ENCODE data around the gene WLS. TPM values are rescaled to one million over a fixed set of nuclear protein-coding genes. Genes with fewer than 3 reads are reported as not detected.
"Not testable (repeated sequence)": the region's sequence is repeated elsewhere in the genome, so short reads cannot be mapped to it uniquely, and the experiment has no call there.

The WLS gene
- total RNA-seq, 1 donor from 2014 or later, result 123 TPM

DNA sequence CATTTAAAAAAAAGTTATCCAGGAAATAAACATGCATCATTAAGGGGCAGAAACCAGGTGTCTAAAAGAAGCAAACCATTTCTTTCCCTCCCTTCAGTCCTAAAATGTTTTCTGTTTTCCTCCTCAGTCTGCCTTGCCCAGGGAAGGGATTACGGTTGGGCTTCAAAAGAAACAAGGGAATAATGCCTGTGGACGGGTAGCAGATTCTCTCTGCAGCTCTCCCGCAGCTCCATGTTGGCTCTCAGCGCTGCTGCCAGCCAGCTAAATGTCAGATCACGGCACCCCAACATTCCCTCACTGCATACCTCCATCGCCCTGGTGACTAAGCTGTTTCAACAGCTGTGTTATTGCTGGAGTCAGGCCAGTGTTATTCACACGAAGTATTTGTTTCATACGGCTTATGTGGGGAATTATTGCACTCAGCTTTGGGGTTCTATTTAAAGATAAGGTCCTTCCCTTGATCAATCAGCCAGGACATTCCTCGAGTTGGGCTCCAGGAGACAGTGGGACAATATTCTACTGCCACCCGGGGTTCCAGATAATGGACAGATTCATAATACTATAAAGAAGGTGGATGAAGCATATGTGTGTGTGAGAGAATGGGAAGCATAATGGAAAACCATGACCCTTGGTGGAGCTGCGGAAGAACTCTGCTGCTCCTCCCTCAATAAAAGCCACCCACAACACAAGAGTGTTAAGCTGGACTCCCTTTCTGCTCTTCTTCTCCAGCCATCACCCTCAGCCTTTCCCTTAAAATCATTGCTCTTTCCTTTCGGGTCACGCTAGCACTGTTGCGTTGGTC lies 58.2 kb downstream of the WLS start:
- Mint-ChIP-seq H3K27me3 (no peaks in the 10 kb centered on the region), H3K36me3 (ENCODE audit: insufficient read depth) (peaks cover 25% of the 10 kb centered on the region), H3K4me1 (ENCODE audit: low read depth) (peaks cover 28% of the 10 kb centered on the region), H3K4me3 (ENCODE audit: low read depth) (peak overlapping the region; percentile 56), H3K9me3 (ENCODE audit: low read depth) (peaks cover 5% of the 10 kb centered on the region), H3K27ac (peak overlapping the region; percentile 80)
- TF ChIP-seq, protein P1, sequence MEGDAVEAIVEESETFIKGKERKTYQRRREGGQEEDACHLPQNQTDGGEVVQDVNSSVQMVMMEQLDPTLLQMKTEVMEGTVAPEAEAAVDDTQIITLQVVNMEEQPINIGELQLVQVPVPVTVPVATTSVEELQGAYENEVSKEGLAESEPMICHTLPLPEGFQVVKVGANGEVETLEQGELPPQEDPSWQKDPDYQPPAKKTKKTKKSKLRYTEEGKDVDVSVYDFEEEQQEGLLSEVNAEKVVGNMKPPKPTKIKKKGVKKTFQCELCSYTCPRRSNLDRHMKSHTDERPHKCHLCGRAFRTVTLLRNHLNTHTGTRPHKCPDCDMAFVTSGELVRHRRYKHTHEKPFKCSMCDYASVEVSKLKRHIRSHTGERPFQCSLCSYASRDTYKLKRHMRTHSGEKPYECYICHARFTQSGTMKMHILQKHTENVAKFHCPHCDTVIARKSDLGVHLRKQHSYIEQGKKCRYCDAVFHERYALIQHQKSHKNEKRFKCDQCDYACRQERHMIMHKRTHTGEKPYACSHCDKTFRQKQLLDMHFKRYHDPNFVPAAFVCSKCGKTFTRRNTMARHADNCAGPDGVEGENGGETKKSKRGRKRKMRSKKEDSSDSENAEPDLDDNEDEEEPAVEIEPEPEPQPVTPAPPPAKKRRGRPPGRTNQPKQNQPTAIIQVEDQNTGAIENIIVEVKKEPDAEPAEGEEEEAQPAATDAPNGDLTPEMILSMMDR (IDR thresholded peaks at IDR 0.05; ENCODE audit: unreplicated experiment), result no peak
- DNase-seq (ENCODE audit: low spot score, unreplicated experiment), result no peak

DNA sequence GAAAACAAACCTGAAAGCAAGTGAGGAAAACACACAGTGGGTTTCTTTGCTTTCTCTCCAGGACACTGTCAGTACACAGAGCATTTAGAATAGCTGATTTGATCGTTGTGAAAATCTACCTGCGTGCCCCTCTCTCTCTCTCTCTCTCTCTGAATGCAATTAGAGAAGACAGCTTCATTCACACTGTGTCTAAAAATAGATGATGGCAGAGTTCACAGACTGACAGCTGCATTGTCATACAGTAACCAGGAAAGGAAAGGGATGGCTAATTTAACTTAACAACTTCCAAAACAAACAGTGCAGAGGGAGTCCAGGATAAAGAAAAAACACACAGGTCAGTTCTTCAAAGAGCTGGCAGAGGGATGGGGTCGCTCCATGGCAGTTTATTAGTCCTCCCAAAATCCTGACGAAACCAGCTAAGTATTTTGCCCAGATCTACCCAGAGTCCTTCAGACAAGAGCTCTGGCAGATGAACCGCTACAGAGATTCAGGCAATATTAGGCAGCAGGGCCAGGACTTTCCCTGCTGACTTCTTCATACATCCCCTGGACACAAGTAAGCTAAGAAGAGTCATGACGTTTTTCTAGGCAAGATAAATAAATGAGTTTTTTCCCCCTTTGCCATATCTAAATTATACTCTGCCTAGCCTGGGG lies 58.9 kb downstream of the WLS start:
- peaks cover 28% of the 10 kb centered on the region for H3K4me1 Mint-ChIP-seq (ENCODE audit: low read depth)
- H3K36me3 Mint-ChIP-seq (ENCODE audit: insufficient read depth), result peaks cover 23% of the 10 kb centered on the region
- TF ChIP-seq, protein P1 (IDR thresholded peaks at IDR 0.05; ENCODE audit: unreplicated experiment), result no peak
- peaks cover 5% of the 10 kb centered on the region for H3K9me3 Mint-ChIP-seq (ENCODE audit: low read depth)
- no peaks in the 10 kb centered on the region for H3K27me3 Mint-ChIP-seq
- no peak for DNase-seq (ENCODE audit: low spot score, unreplicated experiment)
- no peak overlapping the region for H3K4me3 Mint-ChIP-seq (ENCODE audit: low read depth)
- H3K27ac Mint-ChIP-seq, result peak overlapping the region; percentile 80

- Mint-ChIP-seq H3K36me3 (ENCODE audit: insufficient read depth) (peaks cover 22% of the 10 kb centered on the region), H3K4me1 (ENCODE audit: low read depth) (peaks cover 28% of the 10 kb centered on the region)
- H3K4me3 Mint-ChIP-seq (ENCODE audit: low read depth); DNase-seq (ENCODE audit: low spot score, unreplicated experiment); H3K27me3 Mint-ChIP-seq; H3K27ac Mint-ChIP-seq; H3K9me3 Mint-ChIP-seq (ENCODE audit: low read depth): not testable (repeated sequence)
Measured at GRCh38 chr1:68171795-68172194, 60.5 kb downstream of the WLS start.

DNA sequence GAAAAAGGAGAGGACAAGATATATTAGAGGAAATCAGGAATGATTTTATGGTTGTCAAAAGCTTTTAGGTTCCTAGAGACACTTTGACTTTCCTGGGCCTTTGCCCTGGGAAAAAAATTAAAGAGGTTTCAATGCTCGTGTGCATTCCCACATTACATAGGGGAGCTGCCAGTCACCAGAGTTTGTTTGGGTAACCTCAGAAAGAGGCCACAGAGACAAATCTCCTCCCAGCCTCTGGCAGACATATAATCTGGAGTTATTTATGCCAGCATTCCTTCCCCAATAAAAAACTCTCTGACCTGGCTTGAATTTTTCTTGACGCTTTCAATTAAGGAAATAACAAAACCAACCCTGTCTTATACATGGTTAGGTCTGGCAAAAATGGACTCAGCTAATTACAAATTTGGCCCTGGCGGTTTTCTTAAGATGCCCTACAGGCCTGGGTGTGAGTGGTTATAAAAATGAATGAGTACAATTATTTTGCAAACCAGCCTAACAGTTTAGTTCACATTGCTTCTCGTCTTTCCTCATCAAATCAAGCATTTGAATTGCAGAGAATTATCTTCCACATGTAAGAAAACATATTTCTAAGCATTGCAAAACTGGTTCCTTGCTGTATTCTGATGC lies 63.7 kb downstream of the WLS start:
- Mint-ChIP-seq H3K27me3 (no peaks in the 10 kb centered on the region), H3K4me3 (ENCODE audit: low read depth) (no peak overlapping the region), H3K9me3 (ENCODE audit: low read depth) (peaks cover 5% of the 10 kb centered on the region), H3K36me3 (ENCODE audit: insufficient read depth) (peaks cover 20% of the 10 kb centered on the region), H3K27ac (no peak overlapping the region), H3K4me1 (ENCODE audit: low read depth) (peaks cover 14% of the 10 kb centered on the region)
- TF ChIP-seq, protein P1 (IDR thresholded peaks at IDR 0.05; ENCODE audit: unreplicated experiment), result no peak
- DNase-seq (ENCODE audit: low spot score, unreplicated experiment), result no peak

DNA sequence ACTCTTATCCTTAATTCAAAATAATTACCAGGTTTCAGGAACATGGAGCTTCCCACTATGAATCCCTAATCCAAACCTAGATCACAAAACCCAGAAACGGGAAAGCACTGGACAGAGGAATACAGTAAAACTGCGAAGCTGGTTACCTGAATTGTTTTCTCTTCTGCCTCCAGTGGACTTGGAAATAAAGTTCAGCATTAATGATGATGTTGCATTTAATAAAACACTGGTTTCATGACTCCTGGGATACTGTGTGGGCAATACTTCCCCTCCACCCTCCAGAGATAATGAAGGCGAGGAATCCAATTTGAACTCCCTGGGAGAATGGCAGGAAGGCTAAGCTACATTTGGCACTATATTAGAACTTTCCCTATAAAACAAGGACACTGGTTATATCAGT lies 65.1 kb downstream of the WLS start:
- peaks cover 20% of the 10 kb centered on the region for H3K36me3 Mint-ChIP-seq (ENCODE audit: insufficient read depth)
- no peak overlapping the region for H3K27ac Mint-ChIP-seq
- no peaks in the 10 kb centered on the region for H3K27me3 Mint-ChIP-seq
- TF ChIP-seq, protein P1 (IDR thresholded peaks at IDR 0.05; ENCODE audit: unreplicated experiment), result no peak
- no peaks in the 10 kb centered on the region for H3K9me3 Mint-ChIP-seq (ENCODE audit: low read depth)
- no peak overlapping the region for H3K4me3 Mint-ChIP-seq (ENCODE audit: low read depth)
- H3K4me1 Mint-ChIP-seq (ENCODE audit: low read depth), result peaks cover 2% of the 10 kb centered on the region
- no peak for DNase-seq (ENCODE audit: low spot score, unreplicated experiment)

Measured in progenitor cell of endocrine pancreas (in vitro differentiated cells).